ENCODE measurements around the gene SERGEF. TPM values are rescaled to one million over a fixed set of nuclear protein-coding genes. Genes with fewer than 3 reads are reported as not detected.

Gene SERGEF
- total and polyA plus RNA-seq, 10 of the 15 experiments (the other 5 are each of a cell fraction or from before 2014, with no cell fraction given): 14.6 to 27.8 (median 22.4) TPM

- CTCF ChIA-PET: interaction anchor here (1.1 kb wide), 1 partner anchor 10 kb away, joined by 4 read pairs; no protein-coding TSS in a partner anchor
- ATAC-seq (peak; percentile 18; the same call in 1 of the 3 replicates), DNase-seq (ENCODE audit: low read depth, low spot score) (no peak), FAIRE-seq (no peak)
- no peaks in the 10 kb centered on the region for H3K36me3 ChIP-seq (ENCODE audit: control insufficient read depth in 2 of 2, insufficient read depth in 2 of 2, low read length in 1 of 2)
- POLR2A ChIA-PET: no interaction called here
- TF ChIP-seq BCL3 (IDR thresholded peaks at IDR 0.05; ENCODE audit: borderline replicate concordance, insufficient read depth, low read depth, low read length, poor library complexity, severe bottlenecking) (peak; percentile 43), MEF2A (IDR thresholded peaks at IDR 0.05; ENCODE audit: insufficient read depth, low read depth, low read length) (no peak), RAD21 (IDR thresholded peaks at IDR 0.05; ENCODE audit: insufficient read depth, low read depth, low read length) (0 out of 2 replicates have a peak, but pooled peaks have one; percentile 12), ASH2L (IDR thresholded peaks at IDR 0.05; ENCODE audit: borderline replicate concordance, low read depth) (no peak)
- no peak overlapping the region for H2AFZ ChIP-seq (ENCODE audit: control insufficient read depth, low read depth, low read length)
- H3K27me3 ChIP-seq (replicated peaks in 1 of 2; ENCODE audit: control insufficient read depth in 2 of 2, insufficient read depth in 2 of 2, low read length in 1 of 2): no peaks in the 10 kb centered on the region
- H3K79me2 ChIP-seq (ENCODE audit: control insufficient read depth, insufficient read depth, low read length): no peaks in the 10 kb centered on the region
- in situ Hi-C loops (cut with MboI): no loop called here
- no peaks in the 10 kb centered on the region for H3K9me3 ChIP-seq (replicated peaks; ENCODE audit: control insufficient read depth, insufficient read depth, low read length)
- 97% methylated on average over 7 of the region's 7 CpGs for WGBS (ENCODE audit: insufficient coverage, insufficient replicate concordance, low lambda C conversion rate, missing lambda C conversion rate)
- no peaks in the 10 kb centered on the region for H3K4me1 ChIP-seq (ENCODE audit: control insufficient read depth, insufficient read depth, low read length)
- RAD21 ChIA-PET (ENCODE audit: unreplicated experiment): no interaction called here
- H3K27ac ChIP-seq (ENCODE audit: control insufficient read depth, insufficient read depth): no peak overlapping the region
- H3K4me2 ChIP-seq (ENCODE audit: control insufficient read depth, insufficient read depth): no peak overlapping the region
- H3K9ac ChIP-seq (ENCODE audit: control insufficient read depth, insufficient read depth, low read length): no peak overlapping the region
- H4K20me1 ChIP-seq (ENCODE audit: control insufficient read depth, insufficient read depth): no peaks in the 10 kb centered on the region
- no TSS peak for BruUV-seq (replicated peaks)
- SMC1A ChIA-PET (ENCODE audit: uncharacterized antibody, unreplicated experiment): no interaction called here
- H3K4me3 ChIP-seq: no peak overlapping the region
- intact Hi-C loops (cut with micrococcal nuclease; ENCODE audit: unreplicated experiment): no loop called here
These were observed 165.9 kb downstream of the SERGEF start for GRCh38 chr11:17846852-17847453.

- H3K27me3 ChIP-seq (replicated peaks in 1 of 2; ENCODE audit: control insufficient read depth in 2 of 2, insufficient read depth in 2 of 2, low read length in 1 of 2): no peaks in the 10 kb centered on the region
- H2AFZ ChIP-seq (ENCODE audit: control insufficient read depth, low read depth, low read length): no peak overlapping the region
- SMC1A ChIA-PET (ENCODE audit: uncharacterized antibody, unreplicated experiment): interaction anchor here (1.0 to 1.5 kb wide), 2 partner anchors 9 to 60 kb away, joined by 3 to 4 read pairs; no protein-coding TSS in a partner anchor
- H3K9me3 ChIP-seq (replicated peaks; ENCODE audit: control insufficient read depth, insufficient read depth, low read length): no peaks in the 10 kb centered on the region
- H3K4me1 ChIP-seq (ENCODE audit: control insufficient read depth, insufficient read depth, low read length): no peaks in the 10 kb centered on the region
- POLR2A ChIA-PET: no interaction called here
- no peaks in the 10 kb centered on the region for H4K20me1 ChIP-seq (ENCODE audit: control insufficient read depth, insufficient read depth)
- no TSS peak for BruUV-seq (replicated peaks)
- CTCF ChIA-PET: no interaction called here
- no peak overlapping the region for H3K9ac ChIP-seq (ENCODE audit: control insufficient read depth, insufficient read depth, low read length)
- RAD21 ChIA-PET (ENCODE audit: unreplicated experiment): no interaction called here
- no peak for ATAC-seq
- no peaks in the 10 kb centered on the region for H3K36me3 ChIP-seq (ENCODE audit: control insufficient read depth in 2 of 2, insufficient read depth in 2 of 2, low read length in 1 of 2)
- intact Hi-C loops (cut with micrococcal nuclease; ENCODE audit: unreplicated experiment): no loop called here
- no peak overlapping the region for H3K4me2 ChIP-seq (ENCODE audit: control insufficient read depth, insufficient read depth)
- DNase-seq (ENCODE audit: low read depth, low spot score): no peak
- no peak for FAIRE-seq
- no peaks in the 10 kb centered on the region for H3K79me2 ChIP-seq (ENCODE audit: control insufficient read depth, insufficient read depth, low read length)
- no peak overlapping the region for H3K27ac ChIP-seq (ENCODE audit: control insufficient read depth, insufficient read depth)
- in situ Hi-C loops (cut with MboI): no loop called here
- H3K4me3 ChIP-seq: no peak overlapping the region
- TF ChIP-seq WRNIP1 (IDR thresholded peaks at IDR 0.05; ENCODE audit: borderline replicate concordance, low read depth, low read length): no peak
- TF ChIP-seq RAD51 (IDR thresholded peaks at IDR 0.05): no peak
- TF ChIP-seq MXI1 (IDR thresholded peaks at IDR 0.05; ENCODE audit: low read depth, low read length): no peak
- no peak for TF ChIP-seq ZNF274 (IDR thresholded peaks at IDR 0.05; ENCODE audit: insufficient read depth, insufficient read length)
- TF ChIP-seq YBX1 (IDR thresholded peaks at IDR 0.05): no peak
- TF ChIP-seq NFXL1 (IDR thresholded peaks at IDR 0.05; ENCODE audit: borderline replicate concordance): no peak
- TF ChIP-seq CEBPB (IDR thresholded peaks at IDR 0.05; ENCODE audit: borderline replicate concordance in 1 of 2, low read depth in 2 of 2, low read length in 2 of 2): no peak
- no peak for TF ChIP-seq BACH1 (IDR thresholded peaks at IDR 0.05; ENCODE audit: borderline replicate concordance)
- no peak for TF ChIP-seq SREBF2 (IDR thresholded peaks at IDR 0.05; ENCODE audit: low read length)
- no peak for TF ChIP-seq ESRRA (IDR thresholded peaks at IDR 0.05; ENCODE audit: low read length)
- no peak for TF ChIP-seq PAX8 (IDR thresholded peaks at IDR 0.05)
These were observed 167.4 kb downstream of the SERGEF start for GRCh38 chr11:17845431-17845881.
